ENCODE data around the gene UGDH.

Gene UGDH

DNA sequence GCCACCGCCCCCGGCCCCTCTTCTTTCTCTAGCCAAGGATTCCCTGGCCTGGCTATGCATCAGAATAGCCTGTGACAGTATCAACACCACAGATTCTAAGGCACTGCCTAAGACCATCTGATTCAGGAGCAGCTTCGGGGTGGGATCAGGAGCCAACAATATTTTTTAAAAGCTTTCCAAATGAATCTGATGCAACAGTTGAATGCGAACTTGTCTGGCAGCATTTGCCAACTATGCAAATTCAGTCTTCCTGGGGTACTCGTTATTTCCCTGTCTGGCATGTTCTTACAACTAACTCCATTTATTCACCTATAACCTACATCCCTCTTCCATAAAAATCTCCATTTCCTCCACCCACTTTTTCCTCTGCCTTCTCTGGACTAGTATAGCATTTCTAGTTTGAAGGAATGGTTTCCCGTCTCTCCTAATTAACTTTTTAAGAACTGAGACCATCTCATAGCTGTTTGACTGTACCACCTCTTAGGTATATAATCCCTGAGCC is 36.2 kb upstream of the UGDH start:
- no peaks in the 10 kb centered on the region for H4K20me1 ChIP-seq (ENCODE audit: insufficient read depth, low read length)
- no peak overlapping the region for H3K4me3 ChIP-seq (ENCODE audit: low read depth, low read length, poor library complexity, severe bottlenecking)
- H3K9me2 ChIP-seq (ENCODE audit: low read depth, low read length), result no peaks in the 10 kb centered on the region
- H3K36me3 ChIP-seq (ENCODE audit: insufficient read depth, low read length), result peaks cover 19% of the 10 kb centered on the region
- H2AFZ ChIP-seq (ENCODE audit: low read length), result no peak overlapping the region
- H3K4me1 ChIP-seq (ENCODE audit: insufficient read depth, low read length, severe bottlenecking), result no peaks in the 10 kb centered on the region
- H3K9ac ChIP-seq (ENCODE audit: low read length), result no peak overlapping the region
- no peak for TF ChIP-seq EZH2 (IDR thresholded peaks at IDR 0.05; ENCODE audit: borderline replicate concordance, low read length)
- no peak for TF ChIP-seq CTCF (IDR thresholded peaks at IDR 0.05; ENCODE audit: low read length)
- no peaks in the 10 kb centered on the region; the same call in 1 of the 2 replicates for H3F3A ChIP-seq (ENCODE audit: insufficient read depth, low read length)
- H3K9me3 ChIP-seq (ENCODE audit: low read length), result peaks cover 11% of the 10 kb centered on the region
- no peaks in the 10 kb centered on the region for H3K79me2 ChIP-seq (ENCODE audit: insufficient read depth, low read length)
- H3K27me3 ChIP-seq (ENCODE audit: insufficient read depth, low read length), result no peaks in the 10 kb centered on the region
- no peak overlapping the region for H3K27ac ChIP-seq (ENCODE audit: low read depth, low read length, poor library complexity, severe bottlenecking)
- no peak overlapping the region for H3K4me2 ChIP-seq (ENCODE audit: low read length)

GRCh38 chr4:39562792-39563191 is 35.6 kb upstream of the UGDH start:
- Histone ChIP-seq H4K20me1 (ENCODE audit: insufficient read depth, low read length) (no peaks in the 10 kb centered on the region), H3K4me3 (ENCODE audit: low read depth, low read length, poor library complexity, severe bottlenecking) (no peak overlapping the region), H3K79me2 (ENCODE audit: insufficient read depth, low read length) (no peaks in the 10 kb centered on the region), H3F3A (ENCODE audit: insufficient read depth, low read length) (no peaks in the 10 kb centered on the region), H3K36me3 (ENCODE audit: insufficient read depth, low read length) (peaks cover 19% of the 10 kb centered on the region), H3K4me1 (ENCODE audit: insufficient read depth, low read length, severe bottlenecking) (no peaks in the 10 kb centered on the region), H3K27me3 (ENCODE audit: insufficient read depth, low read length) (no peaks in the 10 kb centered on the region), H3K9ac (ENCODE audit: low read length) (no peak overlapping the region), H3K9me3 (ENCODE audit: low read length) (peaks cover 11% of the 10 kb centered on the region), H3K9me2 (ENCODE audit: low read depth, low read length) (no peaks in the 10 kb centered on the region), H3K27ac (ENCODE audit: low read depth, low read length, poor library complexity, severe bottlenecking) (no peak overlapping the region), H2AFZ (ENCODE audit: low read length) (no peak overlapping the region), H3K4me2 (ENCODE audit: low read length) (no peak overlapping the region)
- TF ChIP-seq CTCF (IDR thresholded peaks at IDR 0.05; ENCODE audit: low read length) (no peak), EZH2 (IDR thresholded peaks at IDR 0.05; ENCODE audit: borderline replicate concordance, low read length) (no peak)

- Histone ChIP-seq H3K4me2 (ENCODE audit: low read length) (no peak overlapping the region), H4K20me1 (ENCODE audit: insufficient read depth, low read length) (no peaks in the 10 kb centered on the region), H3K9me2 (ENCODE audit: low read depth, low read length) (no peaks in the 10 kb centered on the region), H3K4me1 (ENCODE audit: insufficient read depth, low read length, severe bottlenecking) (no peaks in the 10 kb centered on the region), H3K79me2 (ENCODE audit: insufficient read depth, low read length) (no peaks in the 10 kb centered on the region), H3K9me3 (ENCODE audit: low read length) (no peaks in the 10 kb centered on the region), H2AFZ (ENCODE audit: low read length) (no peak overlapping the region), H3K36me3 (ENCODE audit: insufficient read depth, low read length) (peaks cover 3% of the 10 kb centered on the region), H3K4me3 (ENCODE audit: low read depth, low read length, poor library complexity, severe bottlenecking) (no peak overlapping the region), H3K27ac (ENCODE audit: low read depth, low read length, poor library complexity, severe bottlenecking) (no peak overlapping the region), H3F3A (ENCODE audit: insufficient read depth, low read length) (no peaks in the 10 kb centered on the region), H3K9ac (ENCODE audit: low read length) (no peak overlapping the region), H3K27me3 (ENCODE audit: insufficient read depth, low read length) (no peaks in the 10 kb centered on the region)
- TF ChIP-seq EZH2 (IDR thresholded peaks at IDR 0.05; ENCODE audit: borderline replicate concordance, low read length) (no peak), CTCF (IDR thresholded peaks at IDR 0.05; ENCODE audit: low read length) (no peak)
These were observed 32.4 kb upstream of the UGDH start for GRCh38 chr4:39559626-39560025.

Measured in OCI-LY1 (cell line).